Choroid plexus epithelial cell (primary cell): Measurements from ENCODE around the gene TTI1.
"Not testable (repeated sequence)": the region's sequence is repeated elsewhere in the genome, so short reads cannot be mapped to it uniquely, and the experiment has no call there.

Source experiments
- DNase-seq: peaks from one replicate; pipeline ENCODE4 v3.0.0-alpha.2; 2010; ENCODE audit warnings: low read depth
- H3K4me3 ChIP-seq: 2 replicates; pipeline ENCODE4 v1.5.1; 2011; ENCODE audit warnings: low read depth, mild to moderate bottlenecking, control low read depth, low read length, moderate library complexity
- TF ChIP-seq, protein P1 (sequence below): conservative IDR thresholded peaks from 2 replicates; pipeline ENCODE4 v1.5.1; 2011; ENCODE audit warnings: low read depth, mild to moderate bottlenecking, control low read depth, inconsistent platforms, low read length, moderate library complexity

The TTI1 gene

DNA sequence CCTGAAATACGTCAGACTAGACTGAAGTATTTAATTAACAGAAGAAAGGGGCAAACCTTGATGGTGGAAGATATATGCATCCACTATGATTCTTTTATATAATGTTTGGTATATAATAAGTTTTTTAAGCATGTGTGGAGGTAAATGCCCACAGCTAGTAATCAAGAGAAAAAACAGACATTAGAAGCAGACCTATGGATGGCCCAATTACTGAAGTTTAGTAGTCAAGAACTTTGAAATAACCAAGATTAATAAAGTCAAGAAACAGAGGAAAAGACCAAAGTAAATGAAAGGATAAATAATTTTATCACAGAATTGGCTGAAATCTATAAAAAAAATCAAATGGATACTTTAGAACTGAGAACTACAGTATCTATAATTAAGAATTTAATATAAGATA, 15.3 kb downstream of the TTI1 start:
- no peak overlapping the region for H3K4me3 ChIP-seq
- no peak for DNase-seq
- TF ChIP-seq, protein P1, sequence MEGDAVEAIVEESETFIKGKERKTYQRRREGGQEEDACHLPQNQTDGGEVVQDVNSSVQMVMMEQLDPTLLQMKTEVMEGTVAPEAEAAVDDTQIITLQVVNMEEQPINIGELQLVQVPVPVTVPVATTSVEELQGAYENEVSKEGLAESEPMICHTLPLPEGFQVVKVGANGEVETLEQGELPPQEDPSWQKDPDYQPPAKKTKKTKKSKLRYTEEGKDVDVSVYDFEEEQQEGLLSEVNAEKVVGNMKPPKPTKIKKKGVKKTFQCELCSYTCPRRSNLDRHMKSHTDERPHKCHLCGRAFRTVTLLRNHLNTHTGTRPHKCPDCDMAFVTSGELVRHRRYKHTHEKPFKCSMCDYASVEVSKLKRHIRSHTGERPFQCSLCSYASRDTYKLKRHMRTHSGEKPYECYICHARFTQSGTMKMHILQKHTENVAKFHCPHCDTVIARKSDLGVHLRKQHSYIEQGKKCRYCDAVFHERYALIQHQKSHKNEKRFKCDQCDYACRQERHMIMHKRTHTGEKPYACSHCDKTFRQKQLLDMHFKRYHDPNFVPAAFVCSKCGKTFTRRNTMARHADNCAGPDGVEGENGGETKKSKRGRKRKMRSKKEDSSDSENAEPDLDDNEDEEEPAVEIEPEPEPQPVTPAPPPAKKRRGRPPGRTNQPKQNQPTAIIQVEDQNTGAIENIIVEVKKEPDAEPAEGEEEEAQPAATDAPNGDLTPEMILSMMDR: no peak

- TF ChIP-seq, protein P1: no peak
- no peak overlapping the region for H3K4me3 ChIP-seq
Measured at GRCh38 chr20:38013887-38014286, 19.4 kb downstream of the TTI1 start.

GRCh38 chr20:38012332-38012731, 20.9 kb downstream of the TTI1 start:
- TF ChIP-seq, protein P1: no peak
- H3K4me3 ChIP-seq: no peak overlapping the region
- no peak for DNase-seq

More at GRCh38 chr20:38013887-38014286, 19.4 kb downstream of the TTI1 start:
- no peak for DNase-seq

- TF ChIP-seq, protein P1: no peak
- H3K4me3 ChIP-seq: no peak overlapping the region
- DNase-seq: no peak
Measured at GRCh38 chr20:38011696-38012095, 21.6 kb downstream of the TTI1 start.

DNA sequence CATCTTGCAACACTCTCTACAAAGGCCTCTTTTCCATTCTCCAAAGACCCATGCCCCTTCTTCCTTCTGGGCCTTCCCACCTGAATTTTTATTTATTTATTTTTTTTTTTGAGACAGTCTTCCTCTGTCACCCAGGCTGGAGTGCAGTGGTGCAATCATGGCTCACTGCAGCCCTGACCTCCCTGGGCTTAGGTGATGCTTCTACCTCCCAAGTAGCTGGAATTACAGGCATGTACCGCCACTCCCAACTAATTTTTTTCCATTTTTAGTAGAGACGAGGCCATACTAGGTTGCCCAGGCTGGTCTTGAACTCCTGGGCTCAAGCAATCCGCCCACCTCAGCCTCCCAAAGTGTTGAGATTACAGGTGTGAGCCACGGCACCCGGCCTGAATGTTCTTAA, 23.8 kb downstream of the TTI1 start:
- not testable (repeated sequence) for H3K4me3 ChIP-seq, DNase-seq

DNA sequence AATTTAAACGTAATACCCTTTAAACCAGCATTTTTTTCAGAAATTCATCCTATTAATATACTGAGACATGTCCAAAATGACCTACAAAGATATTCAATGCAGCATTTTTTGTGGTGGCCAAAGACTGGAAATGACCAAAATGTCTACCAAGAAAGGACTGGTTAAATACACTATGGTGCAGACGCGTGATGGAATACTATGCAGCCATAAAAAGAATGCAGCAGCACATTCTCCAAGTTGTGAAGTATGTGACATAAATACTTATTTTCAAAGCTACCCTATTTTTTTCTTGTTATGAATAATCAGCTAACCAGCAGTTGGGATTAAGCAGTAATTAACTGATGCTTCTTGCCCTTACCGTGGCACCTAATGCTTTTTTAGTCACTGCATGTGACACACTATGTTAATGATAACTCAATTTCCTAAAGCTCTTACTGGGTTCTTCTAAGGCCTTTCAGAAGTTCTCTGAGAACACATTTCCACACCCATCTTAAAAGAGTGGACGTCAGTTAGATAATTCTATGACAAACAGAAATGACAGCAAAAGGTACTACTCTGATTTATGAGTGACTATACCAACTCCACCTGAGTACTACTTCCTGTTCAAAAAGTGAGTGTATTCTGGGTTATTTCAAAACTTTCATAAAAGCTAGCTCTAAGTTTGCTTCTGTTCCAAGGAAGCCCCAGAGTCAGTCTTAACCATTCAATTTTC, 24.9 kb downstream of the TTI1 start:
- no peak for DNase-seq
- TF ChIP-seq, protein P1: no peak
- H3K4me3 ChIP-seq: no peak overlapping the region

- H3K4me3 ChIP-seq: no peak overlapping the region
- TF ChIP-seq, protein P1: no peak
- DNase-seq: no peak
Measured at GRCh38 chr20:38007526-38007925, 25.7 kb downstream of the TTI1 start.
